GM12864 (cell line): ENCODE results near the gene RAB5B.

Experiments
- DNase-seq: peaks from one replicate; pipeline ENCODE4 v3.0.0-alpha.2; 2011; ENCODE audit warnings: low read depth
- H3K4me3 ChIP-seq: 2 replicates; pipeline ENCODE4 v1.5.1; 2011; ENCODE audit warnings: mild to moderate bottlenecking, low read depth, low read length, control low read depth
- TF ChIP-seq, protein P1 (sequence below): IDR thresholded peaks from 2 replicates; pipeline ENCODE4 v1.5.1; 2011; ENCODE audit warnings: low read depth, mild to moderate bottlenecking, moderate library complexity, low read length, control low read depth, inconsistent platforms; ENCODE audit errors: missing control alignments

RAB5B gene

DNA sequence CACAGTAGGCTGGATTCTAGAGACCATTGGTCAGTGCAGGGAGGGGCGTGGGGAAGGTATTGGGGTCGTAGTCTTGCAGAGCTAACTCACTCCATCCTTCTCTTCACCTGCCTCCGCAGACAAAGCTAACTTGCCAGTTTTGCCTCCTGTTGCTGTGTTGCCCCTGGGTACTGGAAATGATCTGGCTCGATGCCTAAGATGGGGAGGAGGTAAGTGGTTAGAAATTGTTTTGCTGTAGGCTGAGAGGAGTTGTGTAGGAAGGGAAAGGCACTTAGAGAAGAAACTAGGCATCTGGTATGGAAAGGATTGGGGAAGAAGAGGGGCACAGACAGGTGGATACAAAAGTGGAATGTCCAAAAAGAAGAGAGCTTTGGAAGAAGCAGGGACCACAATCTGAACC lies 31.8 kb upstream of the RAB5B start:
- H3K4me3 ChIP-seq, result no peak overlapping the region
- TF ChIP-seq, protein P1, sequence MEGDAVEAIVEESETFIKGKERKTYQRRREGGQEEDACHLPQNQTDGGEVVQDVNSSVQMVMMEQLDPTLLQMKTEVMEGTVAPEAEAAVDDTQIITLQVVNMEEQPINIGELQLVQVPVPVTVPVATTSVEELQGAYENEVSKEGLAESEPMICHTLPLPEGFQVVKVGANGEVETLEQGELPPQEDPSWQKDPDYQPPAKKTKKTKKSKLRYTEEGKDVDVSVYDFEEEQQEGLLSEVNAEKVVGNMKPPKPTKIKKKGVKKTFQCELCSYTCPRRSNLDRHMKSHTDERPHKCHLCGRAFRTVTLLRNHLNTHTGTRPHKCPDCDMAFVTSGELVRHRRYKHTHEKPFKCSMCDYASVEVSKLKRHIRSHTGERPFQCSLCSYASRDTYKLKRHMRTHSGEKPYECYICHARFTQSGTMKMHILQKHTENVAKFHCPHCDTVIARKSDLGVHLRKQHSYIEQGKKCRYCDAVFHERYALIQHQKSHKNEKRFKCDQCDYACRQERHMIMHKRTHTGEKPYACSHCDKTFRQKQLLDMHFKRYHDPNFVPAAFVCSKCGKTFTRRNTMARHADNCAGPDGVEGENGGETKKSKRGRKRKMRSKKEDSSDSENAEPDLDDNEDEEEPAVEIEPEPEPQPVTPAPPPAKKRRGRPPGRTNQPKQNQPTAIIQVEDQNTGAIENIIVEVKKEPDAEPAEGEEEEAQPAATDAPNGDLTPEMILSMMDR, result no peak
- DNase-seq, result no peak

DNA sequence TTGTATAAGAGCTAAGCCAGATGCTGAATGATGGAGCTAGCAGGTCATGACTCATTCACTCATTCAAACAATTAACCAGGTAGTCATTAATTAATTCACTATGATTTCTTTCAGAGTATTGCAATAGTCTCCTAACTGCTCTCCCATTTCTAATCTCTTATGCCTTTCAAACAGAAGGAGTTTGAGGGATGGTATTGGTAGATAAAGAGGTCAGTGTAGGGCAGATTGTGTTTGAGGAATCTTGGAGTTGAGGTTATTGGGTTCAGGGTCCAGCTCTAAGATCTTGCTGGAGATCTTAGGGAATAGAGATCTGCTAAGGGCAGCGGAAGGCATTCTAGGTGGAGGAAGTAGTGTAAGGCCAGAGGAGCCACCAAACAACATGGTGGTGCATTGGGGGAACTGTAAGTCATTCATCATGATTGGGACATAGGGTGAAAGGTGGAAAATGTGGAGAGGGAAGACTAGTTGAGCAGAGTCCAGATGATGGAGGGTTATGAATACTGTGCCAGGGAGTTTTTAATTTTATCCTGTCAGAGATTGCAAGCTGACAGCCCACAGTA lies 31.2 kb upstream of the RAB5B start:
- TF ChIP-seq, protein P1, result no peak
- no peak for DNase-seq
- H3K4me3 ChIP-seq, result no peak overlapping the region

DNA sequence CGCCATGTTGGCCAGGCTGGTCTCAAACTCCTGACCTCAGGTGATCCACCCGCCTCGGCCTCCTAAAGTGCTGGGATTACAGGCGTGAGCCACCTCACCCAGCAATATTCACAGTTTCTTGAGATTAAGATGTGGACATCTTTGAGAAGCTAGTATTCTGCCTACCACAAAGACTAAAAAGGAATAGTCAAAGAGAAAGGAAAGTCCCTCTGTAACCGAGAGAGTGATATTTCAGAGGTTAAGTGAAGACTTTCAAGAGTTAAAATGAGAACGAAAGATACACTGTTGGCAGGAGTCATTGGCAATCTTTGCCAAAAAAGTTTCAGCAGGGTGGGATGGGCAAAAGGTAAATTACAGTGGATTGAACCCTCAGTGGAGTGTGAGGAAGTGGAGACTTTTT lies 27.3 kb upstream of the RAB5B start:
- no peak overlapping the region for H3K4me3 ChIP-seq
- no peak for DNase-seq
- TF ChIP-seq, protein P1, result no peak

DNA sequence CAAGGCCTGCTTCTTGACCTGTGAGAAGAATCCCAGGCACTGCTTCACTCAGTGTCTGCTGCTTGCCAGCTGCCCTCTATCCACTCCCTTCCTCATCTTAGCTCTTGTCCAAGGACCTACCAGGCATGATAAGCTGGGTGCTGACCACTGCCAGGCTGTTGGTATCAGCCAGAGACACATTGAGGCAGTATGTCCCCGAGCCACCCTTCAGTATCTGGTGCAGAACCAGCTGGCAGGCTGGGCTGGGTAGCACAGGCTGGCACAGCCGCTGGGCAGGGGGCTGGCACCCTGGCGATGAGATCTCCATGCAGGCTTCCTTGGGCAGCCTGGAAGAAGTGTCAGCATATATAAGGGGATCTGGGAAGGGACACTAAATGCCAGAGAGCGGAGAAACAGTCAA lies 18.5 kb upstream of the RAB5B start:
- TF ChIP-seq, protein P1, result no peak
- no peak overlapping the region for H3K4me3 ChIP-seq
- no peak for DNase-seq

DNA sequence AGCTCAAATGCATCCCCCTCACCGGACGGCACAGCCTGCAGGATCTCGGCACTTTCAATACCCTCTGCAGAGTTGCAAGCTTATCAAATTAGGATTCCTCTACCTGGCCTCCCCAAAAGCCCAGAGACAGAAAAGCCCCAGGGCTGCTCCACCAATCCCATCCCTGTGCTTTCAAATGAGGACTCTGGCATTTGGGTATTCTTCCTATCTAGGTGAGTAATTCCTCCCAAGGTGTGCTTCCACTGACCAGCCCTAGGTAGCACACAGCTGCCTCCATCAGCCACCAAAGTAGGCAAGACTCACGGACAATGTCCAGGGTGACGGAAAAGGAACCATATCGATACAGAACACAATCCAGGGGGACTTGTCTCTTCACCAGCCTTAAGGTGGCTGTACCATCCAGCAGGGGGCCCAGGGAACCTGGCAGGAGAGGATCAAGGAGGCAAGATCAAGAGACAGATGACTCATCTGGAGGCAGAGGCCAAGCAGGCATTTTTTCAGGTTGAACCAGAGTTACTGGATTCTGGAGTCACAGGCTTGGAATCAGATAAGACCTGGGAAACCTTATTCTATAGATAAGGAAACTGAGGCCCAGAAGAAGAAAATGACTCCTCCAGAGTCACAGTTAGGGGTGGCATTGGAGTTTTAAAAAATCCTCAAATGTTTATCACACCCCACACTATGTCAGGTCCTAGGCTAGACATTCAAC lies 17.9 kb upstream of the RAB5B start:
- no peak overlapping the region for H3K4me3 ChIP-seq
- TF ChIP-seq, protein P1, result no peak
- DNase-seq, result no peak

DNA sequence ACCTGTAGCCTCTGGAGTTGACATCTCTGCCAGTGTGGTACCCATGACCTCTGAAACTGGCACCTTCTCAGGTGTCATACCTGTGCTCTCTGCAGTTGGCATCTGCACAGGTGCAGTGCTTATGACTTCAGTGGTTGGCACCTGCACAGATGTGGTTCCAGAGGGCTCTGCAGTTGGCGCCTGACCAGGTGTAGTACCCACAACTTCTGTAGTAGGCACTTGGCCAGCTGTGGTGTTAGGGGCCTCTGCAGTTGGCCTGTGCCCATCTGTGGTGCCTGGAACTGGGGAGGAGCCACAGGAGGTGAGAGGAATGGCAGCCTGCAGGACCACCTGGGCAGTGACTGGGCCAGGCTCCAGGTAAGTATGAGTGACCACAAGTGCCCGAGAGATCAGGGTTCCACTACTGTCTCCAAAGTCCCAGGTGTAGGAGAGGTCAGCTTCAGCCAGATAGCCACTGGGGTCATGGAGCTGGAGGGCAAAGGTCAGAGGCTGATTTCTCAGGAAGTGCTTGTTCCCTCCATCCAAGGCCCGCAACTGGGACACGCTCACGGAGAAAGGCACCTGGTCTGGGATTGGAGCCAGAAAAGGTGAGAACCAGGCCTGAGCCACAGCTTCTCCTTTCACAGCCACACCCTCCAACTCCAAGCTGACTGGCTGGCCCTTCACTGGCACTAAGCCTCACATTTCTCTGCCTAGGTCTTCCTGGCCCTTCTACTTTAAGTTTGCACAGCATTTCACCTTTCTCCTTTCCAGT lies 16.6 kb upstream of the RAB5B start:
- DNase-seq, result no peak
- no peak overlapping the region for H3K4me3 ChIP-seq
- TF ChIP-seq, protein P1, result no peak
